GM12891 (cell line): ENCODE data around the gene COMMD9.

Experiments
- PAX5 ChIP-seq: IDR thresholded peaks from 2 replicates; pipeline ENCODE4 v1.6.1; 2011; ENCODE audit warnings: low read length, moderate library complexity, mild to moderate bottlenecking; ENCODE audit not compliant: insufficient read depth, severe bottlenecking
- POLR2A ChIP-seq: IDR thresholded peaks from 2 replicates; pipeline ENCODE4 v1.6.1; 2011; ENCODE audit warnings: low read depth, low read length, control low read depth
- POLR2AphosphoS5 ChIP-seq: IDR thresholded peaks from 2 replicates; pipeline ENCODE4 v1.6.1; 2011; ENCODE audit warnings: low read depth, low read length, control low read depth
- POU2F2 ChIP-seq: IDR thresholded peaks from 2 replicates; pipeline ENCODE4 v1.6.1; 2011; ENCODE audit warnings: low read depth, mild to moderate bottlenecking, control low read depth, low read length, moderate library complexity
- SPI1 ChIP-seq: IDR thresholded peaks from 2 replicates; pipeline ENCODE4 v1.6.1; 2011; ENCODE audit warnings: low read depth, low read length, control low read depth
- TAF1 ChIP-seq: IDR thresholded peaks from 2 replicates; pipeline ENCODE4 v1.6.1; 2011; ENCODE audit warnings: low read depth, low read length, control low read depth

DNA sequence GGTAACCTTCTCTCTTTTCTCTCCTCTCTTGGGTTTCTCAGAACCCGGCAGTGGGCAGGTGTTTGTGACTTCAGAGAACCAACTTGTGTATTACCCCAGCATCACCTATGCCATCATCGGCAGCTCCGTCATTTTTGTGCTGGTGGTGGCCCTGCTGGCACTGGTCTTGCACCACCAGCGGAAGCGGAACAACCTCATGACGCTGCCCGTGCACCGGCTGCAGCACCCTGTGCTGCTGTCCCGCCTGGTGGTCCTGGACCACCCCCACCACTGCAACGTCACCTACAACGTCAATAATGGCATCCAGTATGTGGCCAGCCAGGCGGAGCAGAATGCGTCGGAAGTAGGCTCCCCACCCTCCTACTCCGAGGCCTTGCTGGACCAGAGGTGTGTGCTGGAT lies 62.2 kb downstream of the COMMD9 start:
- no peak for TF ChIP-seq PAX5
- TF ChIP-seq POLR2AphosphoS5 = no peak
- TF ChIP-seq POLR2A = no peak
- no peak for TF ChIP-seq TAF1
- no peak for TF ChIP-seq SPI1
- no peak for TF ChIP-seq POU2F2
